Neural progenitor cell (in vitro differentiated cells): Measurements from ENCODE around the gene SLX9. TPM values are rescaled to one million over a fixed set of nuclear protein-coding genes. Genes with fewer than 3 reads are reported as not detected.

Source experiments
- DNase-seq: peaks from one replicate; pipeline ENCODE4 v3.0.0-alpha.2; 2016; ENCODE audit warnings: low spot score
- H2AFZ ChIP-seq: fragments of 200-600 bp; sonication (generic); replicated peaks from 2 replicates; pipeline ENCODE4 v1.6.1; 2016; ENCODE audit warnings: antibody characterized with exemption
- H3F3A ChIP-seq: fragments of 200-600 bp; sonication (generic); 2 replicates; pipeline ENCODE4 v1.6.1; 2016; ENCODE audit warnings: antibody characterized with exemption, low read depth
- H3K27ac ChIP-seq: fragments of 200-600 bp; sonication (generic); 2 replicates; pipeline ENCODE4 v1.5.1; 2016; ENCODE audit warnings: mild to moderate bottlenecking
- H3K27me3 ChIP-seq: fragments of 200-600 bp; sonication (generic); 2 replicates; pipeline ENCODE4 v1.6.1; 2016; ENCODE audit warnings: mild to moderate bottlenecking, moderate library complexity
- H3K36me3 ChIP-seq: fragments of 200-600 bp; sonication (generic); 2 replicates; pipeline ENCODE4 v1.5.1; 2016
- H3K4me1 ChIP-seq: fragments of 200-600 bp; sonication (generic); 2 replicates; pipeline ENCODE4 v1.6.1; 2016; ENCODE audit warnings: mixed run types
- H3K4me2 ChIP-seq: fragments of 200-600 bp; sonication (generic); 2 replicates; pipeline ENCODE4 v1.6.1; 2016
- H3K4me3 ChIP-seq: fragments of 200-600 bp; sonication (generic); 2 replicates; pipeline ENCODE4 v1.5.1; 2016
- H3K79me2 ChIP-seq: fragments of 200-600 bp; sonication (generic); 2 replicates; pipeline ENCODE4 v1.6.1; 2016; ENCODE audit warnings: low read depth
- H3K9ac ChIP-seq: fragments of 200-600 bp; sonication (generic); 2 replicates; pipeline ENCODE4 v1.6.1; 2016
- H3K9me3 ChIP-seq: fragments of 200-600 bp; sonication (generic); 2 replicates; pipeline ENCODE4 v1.5.1; 2016; ENCODE audit warnings: low read depth
- H4K20me1 ChIP-seq: fragments of 200-600 bp; sonication (generic); 2 replicates; pipeline ENCODE4 v1.6.1; 2016; ENCODE audit warnings: low read depth
- H3K27ac Mint-ChIP-seq: 3 replicates; pipeline ENCODE4 v1.8.0; 2021; ENCODE audit warnings: mixed read lengths
- H3K27me3 Mint-ChIP-seq: 2 replicates; pipeline ENCODE4 v1.8.0; 2022; ENCODE audit warnings: low read depth, mild to moderate bottlenecking, inconsistent platforms, moderate library complexity, mixed read lengths; ENCODE audit not compliant: insufficient read depth
- H3K36me3 Mint-ChIP-seq: 3 replicates; pipeline ENCODE4 v1.8.0; 2021; ENCODE audit warnings: mixed read lengths
- H3K4me1 Mint-ChIP-seq: 3 replicates; pipeline ENCODE4 v1.8.0; 2021; ENCODE audit warnings: mixed read lengths
- H3K4me3 Mint-ChIP-seq: 3 replicates; pipeline ENCODE4 v1.8.0; 2021; ENCODE audit warnings: mild to moderate bottlenecking, moderate library complexity, mixed read lengths
- H3K9me3 Mint-ChIP-seq: 3 replicates; pipeline ENCODE4 v1.8.0; 2020; ENCODE audit warnings: mixed read lengths
- CTCF ChIP-seq: fragments of 200-600 bp; sonication (generic); IDR thresholded peaks from 2 replicates; pipeline ENCODE4 v1.5.1; 2017; ENCODE audit warnings: antibody characterized with exemption, mild to moderate bottlenecking
- EZH2 ChIP-seq: fragments of 200-600 bp; sonication (generic); IDR thresholded peaks from 2 replicates; pipeline ENCODE4 v1.6.1; 2017; ENCODE audit warnings: antibody characterized with exemption, mild to moderate bottlenecking, moderate library complexity
- EZH2phosphoT487 ChIP-seq: fragments of 200-600 bp; sonication (generic); IDR thresholded peaks from 2 replicates; pipeline ENCODE4 v1.6.1; 2017; ENCODE audit warnings: antibody characterized with exemption
- total RNA-seq: library from RNA; depleted of rRNA; stranded (reverse); fragments of >200 nt; gene quantifications from 2 replicates; pipeline ENCODE4 v1.2.3, GENCODE V29; 2015; ENCODE audit warnings: low replicate concordance

The SLX9 gene
- total RNA-seq, 1 donor from 2014 or later = 4.7 TPM

- H3K27me3 Mint-ChIP-seq = peaks cover 16% of the 10 kb centered on the region
Measured at GRCh38 chr21:44903050-44903685, 36.7 kb upstream of the SLX9 start.

GRCh38 chr21:44903689-44904088 lies 36.1 kb upstream of the SLX9 start:
- no peaks in the 10 kb centered on the region for H3K36me3 Mint-ChIP-seq
- H3K4me3 Mint-ChIP-seq = no peak overlapping the region
- no peaks in the 10 kb centered on the region for H3K9me3 ChIP-seq
- H3K27me3 ChIP-seq = no peaks in the 10 kb centered on the region
- H3K4me1 ChIP-seq = peaks cover 13% of the 10 kb centered on the region
- H3K36me3 ChIP-seq = no peaks in the 10 kb centered on the region
- H3K9me3 Mint-ChIP-seq = no peaks in the 10 kb centered on the region
- peaks cover 9% of the 10 kb centered on the region for H3F3A ChIP-seq
- peaks cover 16% of the 10 kb centered on the region for H3K27me3 Mint-ChIP-seq
- no peak overlapping the region for H3K4me2 ChIP-seq
- H3K9ac ChIP-seq = no peak overlapping the region
- no peak for TF ChIP-seq EZH2
- TF ChIP-seq CTCF = no peak
- TF ChIP-seq EZH2phosphoT487 = no peak
- H3K4me1 Mint-ChIP-seq = peaks cover 9% of the 10 kb centered on the region
- no peak overlapping the region for H3K27ac ChIP-seq
- no peak overlapping the region for H2AFZ ChIP-seq
- no peak overlapping the region for H3K4me3 ChIP-seq
- H3K79me2 ChIP-seq = no peaks in the 10 kb centered on the region
- no peak for DNase-seq
- no peaks in the 10 kb centered on the region for H4K20me1 ChIP-seq
- no peak overlapping the region for H3K27ac Mint-ChIP-seq

More at GRCh38 chr21:44903050-44903685, 36.7 kb upstream of the SLX9 start:
- no peak overlapping the region for H3K4me2 ChIP-seq
- TF ChIP-seq CTCF (no peak), EZH2 (no peak), EZH2phosphoT487 (no peak)
- no peak overlapping the region for H3K4me3 ChIP-seq
- H3F3A ChIP-seq = peaks cover 9% of the 10 kb centered on the region
- Mint-ChIP-seq H3K9me3 (no peaks in the 10 kb centered on the region), H3K27ac (no peak overlapping the region), H3K36me3 (no peaks in the 10 kb centered on the region), H3K4me3 (peak overlapping the region; percentile 9), H3K4me1 (peaks cover 14% of the 10 kb centered on the region)
- no peak overlapping the region for H2AFZ ChIP-seq
- H4K20me1 ChIP-seq = no peaks in the 10 kb centered on the region
- DNase-seq = no peak
- H3K4me1 ChIP-seq = peaks cover 13% of the 10 kb centered on the region
- H3K27ac ChIP-seq = no peak overlapping the region
- H3K9ac ChIP-seq = no peak overlapping the region
- H3K9me3 ChIP-seq = no peaks in the 10 kb centered on the region
- no peaks in the 10 kb centered on the region for H3K27me3 ChIP-seq
- no peaks in the 10 kb centered on the region for H3K36me3 ChIP-seq
- no peaks in the 10 kb centered on the region for H3K79me2 ChIP-seq

GRCh38 chr21:44904141-44904923 lies 35.5 kb upstream of the SLX9 start:
- Mint-ChIP-seq H3K27ac (peak overlapping the region; percentile 59), H3K4me3 (peak overlapping the region; percentile 13)

More at GRCh38 chr21:44904141-44904923, 35.5 kb upstream of the SLX9 start:
- H3K4me1 ChIP-seq = peaks cover 13% of the 10 kb centered on the region
- Mint-ChIP-seq H3K36me3 (no peaks in the 10 kb centered on the region), H3K27me3 (peaks cover 16% of the 10 kb centered on the region), H3K9me3 (no peaks in the 10 kb centered on the region), H3K4me1 (peaks cover 11% of the 10 kb centered on the region)
- no peak overlapping the region for H2AFZ ChIP-seq
- no peaks in the 10 kb centered on the region for H3K27me3 ChIP-seq
- TF ChIP-seq EZH2phosphoT487 (no peak), CTCF (no peak), EZH2 (no peak)
- no peak overlapping the region for H3K27ac ChIP-seq
- peaks cover 9% of the 10 kb centered on the region for H3F3A ChIP-seq
- no peaks in the 10 kb centered on the region for H3K9me3 ChIP-seq
- no peak overlapping the region for H3K4me2 ChIP-seq
- DNase-seq = no peak
- H3K36me3 ChIP-seq = no peaks in the 10 kb centered on the region
- no peak overlapping the region for H3K9ac ChIP-seq
- no peaks in the 10 kb centered on the region for H3K79me2 ChIP-seq
- H4K20me1 ChIP-seq = no peaks in the 10 kb centered on the region
- no peak overlapping the region for H3K4me3 ChIP-seq
